Limb (tissue), 2 donors: ENCODE results near the gene TREML1.

ENCODE experiments used
- DNase-seq, 2 donors: peaks; one replicate each; pipeline ENCODE4 v3.0.0-alpha.2; 2016; ENCODE audit errors: extremely low spot score in 2 of 2

TREML1 gene

DNA sequence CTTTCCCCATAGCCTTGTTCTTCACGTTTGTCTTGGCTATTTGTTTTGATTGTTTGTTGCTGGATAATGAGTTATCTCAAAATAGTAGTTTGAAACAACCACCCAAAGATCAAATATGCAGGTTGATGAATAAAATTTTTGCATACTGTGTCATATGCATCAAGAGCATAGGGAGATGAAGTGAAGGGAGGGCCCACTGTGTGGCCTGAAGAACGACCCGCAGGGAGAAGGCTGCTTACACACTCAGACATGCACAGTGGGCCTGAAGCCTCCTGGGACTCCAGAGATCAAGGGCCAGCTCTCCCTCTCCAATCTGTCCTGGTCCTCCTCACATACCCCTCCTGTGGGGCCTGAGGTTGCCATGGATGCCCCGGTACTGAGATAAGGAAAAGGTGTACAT is 25.0 kb upstream of the TREML1 start:
- DNase-seq = no peak

GRCh38 chr6:41177695-41178094 is 23.5 kb upstream of the TREML1 start:
- no peak for DNase-seq

- no peak for DNase-seq
These were observed 23.1 kb upstream of the TREML1 start for GRCh38 chr6:41177287-41177686.

DNA sequence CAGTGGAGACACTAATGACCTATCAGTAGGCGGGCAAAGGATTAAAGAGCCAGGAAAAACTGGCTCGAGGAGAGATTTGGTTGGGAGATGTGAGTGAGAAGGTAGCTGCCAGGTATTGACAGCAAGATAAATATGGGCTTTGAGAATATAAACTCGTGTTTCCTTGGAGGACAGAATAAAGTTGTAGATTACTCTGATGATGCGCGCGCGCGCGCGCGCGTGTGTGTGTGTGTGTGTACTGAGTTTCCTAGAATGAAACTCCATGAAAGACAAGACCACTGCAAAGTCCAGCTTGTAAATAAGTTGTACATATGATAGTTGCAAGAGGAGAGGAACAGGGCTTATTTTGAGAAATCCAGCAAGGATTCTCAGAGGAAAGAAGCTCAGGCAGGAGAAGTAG is 22.0 kb upstream of the TREML1 start:
- no peak for DNase-seq

- DNase-seq = no peak
These were observed 20.9 kb upstream of the TREML1 start for GRCh38 chr6:41175084-41175483.

- no peak for DNase-seq
These were observed 20.5 kb upstream of the TREML1 start for GRCh38 chr6:41174610-41175009.

DNA sequence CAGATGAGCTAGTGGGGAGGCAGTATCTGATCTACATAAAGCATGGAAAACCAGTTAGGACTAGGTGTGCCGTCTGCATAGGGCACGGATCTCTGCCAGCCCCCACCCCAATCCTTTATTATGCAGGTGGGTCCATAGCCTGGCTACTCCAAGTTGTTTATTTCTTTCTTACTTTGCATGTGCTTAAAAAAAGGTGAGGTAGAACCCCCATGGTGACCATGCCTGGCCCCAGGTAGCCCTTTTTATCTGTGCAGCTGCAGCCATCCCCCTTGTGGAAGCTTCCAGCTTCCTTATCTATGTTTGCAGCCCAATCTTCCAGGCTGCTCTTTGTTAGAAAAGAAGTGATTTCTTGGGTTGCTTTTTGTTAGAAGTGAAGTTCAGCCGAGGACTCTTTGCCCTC is 17.8 kb upstream of the TREML1 start:
- DNase-seq = no peak

DNA sequence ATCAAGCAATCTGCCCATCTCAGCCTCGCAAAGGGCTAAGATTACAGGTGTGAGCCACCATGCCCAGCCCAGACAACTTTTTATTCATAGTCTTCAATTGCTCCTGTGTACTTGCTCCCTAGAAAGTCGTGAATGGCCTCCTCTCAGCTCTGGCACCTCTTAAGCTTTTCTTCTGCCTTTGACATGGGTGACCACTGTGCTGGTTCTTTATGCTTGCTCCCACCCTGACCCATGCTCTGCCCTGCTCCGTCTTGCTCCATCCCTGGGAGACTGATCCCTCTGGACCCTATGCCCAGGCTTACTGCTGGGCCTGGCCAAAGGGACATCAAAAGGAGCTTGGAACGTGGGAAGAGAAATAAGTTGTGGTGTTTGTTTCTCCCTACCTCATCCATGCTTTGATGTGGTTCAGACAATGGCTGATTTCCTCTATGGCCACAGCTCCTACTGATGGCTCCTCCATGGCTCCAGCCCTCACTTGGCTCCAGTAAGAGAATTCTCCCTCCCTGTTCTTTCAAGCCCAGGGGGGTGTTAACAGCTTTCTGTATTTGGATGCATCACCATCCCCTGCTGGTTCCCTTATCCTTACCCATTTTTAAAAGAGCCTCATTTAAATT is 16.5 kb upstream of the TREML1 start:
- no peak for DNase-seq

DNA sequence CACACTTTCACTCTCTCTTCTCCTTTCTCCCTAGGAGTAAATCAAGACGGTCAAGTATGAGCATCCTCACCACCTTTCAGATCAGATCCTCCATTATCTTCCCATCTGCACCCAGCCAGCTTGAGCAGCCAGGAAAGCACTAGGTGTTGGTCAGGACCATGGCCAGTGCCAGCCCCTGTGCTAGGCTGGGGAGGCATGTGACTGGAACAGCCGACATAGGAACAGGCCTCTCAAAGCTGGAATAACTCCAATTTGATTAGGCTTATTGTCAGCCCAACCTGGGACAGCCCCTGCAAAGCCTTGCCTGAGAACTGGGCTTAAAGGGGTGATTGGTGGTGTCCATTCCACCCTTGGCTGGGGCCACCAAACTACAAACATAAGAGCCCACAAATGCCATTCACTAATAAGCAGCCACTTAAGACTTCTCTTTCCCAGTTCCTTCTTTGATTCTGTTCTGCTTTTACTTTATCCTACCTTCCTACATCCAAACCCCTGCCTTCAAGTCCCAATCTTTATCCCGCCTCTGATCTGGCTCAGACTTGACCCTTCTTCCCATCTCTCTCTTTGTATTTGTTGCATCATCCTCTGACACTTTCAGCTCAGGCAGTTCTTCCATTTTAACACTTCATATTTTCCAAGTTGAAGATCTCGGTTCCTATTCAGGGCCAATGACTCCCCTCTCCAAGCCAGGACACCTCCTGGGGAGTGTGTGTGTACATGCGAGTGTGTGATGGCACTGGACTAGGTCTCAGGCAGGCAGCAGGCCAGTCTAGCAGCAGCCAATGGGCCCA is 13.2 kb upstream of the TREML1 start:
- DNase-seq = peak; percentile 17 to 59

DNA sequence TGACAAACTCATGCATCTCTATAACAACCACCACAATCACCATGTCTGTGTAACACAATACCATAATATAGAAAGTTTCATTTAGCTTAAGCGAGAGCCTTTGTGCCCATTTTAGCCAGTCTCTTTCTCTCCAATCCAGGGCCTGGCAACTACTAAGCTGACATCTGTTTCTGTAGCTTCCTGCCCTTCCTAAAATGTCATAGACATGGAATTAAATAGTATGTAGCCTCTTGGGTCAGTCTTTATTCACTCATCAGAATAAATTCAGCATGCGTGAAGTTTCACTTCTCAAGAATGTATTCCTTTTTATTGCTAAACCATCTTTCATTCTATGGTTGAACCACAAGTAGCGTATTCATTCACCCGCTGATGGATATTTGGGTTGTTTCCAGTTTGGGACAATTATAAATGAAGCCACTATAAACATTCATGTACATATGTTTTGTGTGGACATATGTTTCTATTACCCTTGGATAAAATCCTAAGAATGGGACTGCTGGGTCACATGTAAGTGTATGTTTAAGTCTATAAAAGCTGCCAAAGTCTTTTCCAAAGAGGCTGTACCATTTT is 10.5 kb upstream of the TREML1 start:
- DNase-seq = no peak

DNA sequence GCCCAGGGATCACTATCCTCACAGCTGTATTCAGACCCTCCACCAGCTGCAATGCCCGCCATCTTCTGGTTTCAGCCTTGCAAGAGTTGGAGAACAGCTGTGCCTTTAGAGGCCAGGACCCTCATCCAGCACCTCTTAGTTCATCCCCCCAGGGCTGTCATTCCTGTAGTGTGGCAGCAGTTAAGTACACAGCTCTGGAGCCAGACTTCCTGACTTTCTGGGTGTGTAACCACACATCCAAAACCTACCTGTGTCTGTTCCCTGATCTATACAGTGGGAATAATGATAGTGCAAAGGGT is 9.2 kb upstream of the TREML1 start:
- no peak for DNase-seq

GRCh38 chr6:41162687-41163418 is 8.7 kb upstream of the TREML1 start, which contains the start of gene TREM2:
Gene TREM2, minus strand, starts transcription at chr6:41163116. Its CDS starts 34 bp downstream, at chr6:41163082.
- DNase-seq = no peak

DNA sequence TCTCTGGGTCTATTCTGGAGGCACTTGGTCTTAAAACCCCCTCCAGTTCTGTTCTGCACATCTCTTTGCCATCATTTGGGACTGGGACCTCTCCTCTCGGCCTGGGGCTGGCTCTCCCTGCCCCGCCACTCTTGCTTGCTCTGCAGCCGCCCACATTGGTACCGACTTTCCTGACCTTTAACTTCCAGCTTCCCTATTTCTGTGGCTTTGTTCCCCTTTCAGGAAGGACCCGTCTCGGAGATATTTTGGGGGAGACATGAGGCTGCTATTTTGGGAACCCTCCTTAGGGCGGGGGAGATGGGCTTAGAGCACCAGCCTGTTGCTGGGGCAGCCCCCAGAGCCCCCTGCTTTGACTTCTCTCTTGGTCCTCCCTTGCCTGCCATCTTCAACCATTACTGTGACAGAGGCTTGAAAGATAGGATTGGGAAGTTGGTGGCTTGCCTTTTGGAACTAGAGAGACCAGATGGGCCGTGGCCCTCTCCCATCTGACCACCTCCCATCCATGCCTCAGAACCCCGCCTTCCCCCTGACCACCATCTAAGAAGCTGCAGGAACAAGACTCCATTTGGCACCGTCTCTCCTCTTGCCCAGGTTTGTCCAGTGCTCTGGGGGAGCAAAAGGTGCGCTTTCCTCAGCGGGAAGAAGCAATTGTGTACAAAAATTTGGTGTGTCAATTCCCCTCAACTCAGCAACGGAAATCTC is 7.9 kb upstream of the TREML1 start:
- DNase-seq = no peak

- no peak for DNase-seq
These were observed 7.2 kb upstream of the TREML1 start for GRCh38 chr6:41161380-41161779.

DNA sequence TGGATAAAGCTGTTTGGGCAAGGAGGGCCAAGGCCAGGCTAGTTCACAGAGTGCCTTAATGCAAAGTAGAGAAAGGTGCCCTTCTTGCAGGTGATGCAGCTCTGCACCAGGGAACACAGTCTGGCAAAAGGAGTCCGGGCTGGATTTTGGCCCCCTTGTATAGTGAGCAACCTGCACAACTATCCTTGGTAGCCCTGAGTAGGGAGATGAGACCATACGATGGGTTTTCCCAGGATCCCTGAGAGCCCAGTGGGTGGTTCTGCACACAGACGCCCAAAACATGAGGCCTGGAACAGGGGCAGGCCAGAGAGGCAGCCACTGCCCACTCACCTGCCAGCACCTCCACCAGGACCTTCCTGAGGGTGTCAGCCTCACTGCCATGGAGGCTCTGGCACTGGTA is 6.8 kb upstream of the TREML1 start:
- no peak for DNase-seq

- DNase-seq = peak in 1 of 2 donors; percentile 51
These were observed 5.4 kb upstream of the TREML1 start for GRCh38 chr6:41159415-41160082.

DNA sequence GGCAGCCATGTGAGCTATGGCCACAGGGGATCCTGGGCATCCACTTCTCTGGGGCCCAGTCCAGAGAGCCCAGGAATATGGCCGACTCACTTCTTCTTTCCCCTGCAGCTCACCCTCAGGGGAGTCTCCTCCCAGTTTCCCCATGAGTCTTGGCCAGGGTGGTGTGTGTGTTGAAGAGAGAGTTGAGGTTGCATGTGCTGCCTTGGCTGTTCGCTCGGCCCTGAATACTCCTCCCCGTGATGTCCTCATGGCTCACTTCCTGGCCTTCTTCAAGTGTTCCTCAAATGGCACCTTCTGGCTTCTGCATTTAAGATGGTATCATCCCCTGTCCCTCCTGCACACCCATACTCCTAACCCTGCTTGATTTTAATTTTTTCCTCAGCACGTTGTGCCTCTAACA is 3.2 kb upstream of the TREML1 start:
- no peak for DNase-seq

- no peak for DNase-seq
These were observed 2.6 kb upstream of the TREML1 start for GRCh38 chr6:41156771-41157170.

- no peak for DNase-seq
These were observed 1.9 kb upstream of the TREML1 start for GRCh38 chr6:41156001-41156400.

DNA sequence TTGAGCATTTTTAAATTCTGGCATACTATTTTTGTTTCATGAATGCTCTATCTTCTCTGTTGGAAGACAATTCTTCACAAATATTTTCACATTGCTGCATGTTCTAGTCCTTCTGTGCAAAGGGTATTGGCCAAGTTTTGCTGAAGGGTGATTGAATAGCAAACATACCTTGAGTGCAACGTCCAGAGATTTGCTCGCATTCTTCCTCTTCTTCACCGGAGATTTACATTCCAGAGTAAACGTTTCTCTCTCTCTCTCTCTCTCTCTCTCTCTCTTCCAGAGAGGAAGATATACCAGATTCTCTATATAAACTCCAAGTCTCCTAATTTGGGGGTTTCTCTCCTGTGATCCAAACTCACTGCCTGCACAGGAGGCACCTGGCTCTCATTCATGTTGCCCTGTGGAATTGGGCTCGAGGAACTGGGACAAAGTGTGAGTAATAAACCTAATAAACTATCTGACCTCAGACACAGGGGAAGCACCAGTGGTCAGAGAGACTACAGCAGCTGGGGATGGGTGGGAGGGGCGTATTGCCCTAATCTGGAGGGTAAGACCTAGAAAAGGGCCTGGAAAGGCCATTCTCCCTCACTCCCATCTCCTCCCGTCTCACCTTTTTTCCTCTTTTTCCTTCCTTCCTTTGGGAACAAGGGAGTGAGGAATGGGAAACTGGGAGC is 1.1 kb upstream of the TREML1 start:
- no peak for DNase-seq

GRCh38 chr6:41153451-41153850 is 696 bp downstream of the TREML1 start:
- DNase-seq = no peak
